ENCODE data around the gene FHIT. TPM values are rescaled to one million over a fixed set of nuclear protein-coding genes. Genes with fewer than 3 reads are reported as not detected.

The FHIT gene
- total and polyA plus RNA-seq, 10 of the 15 experiments (the other 5 are each of a cell fraction or from before 2014, with no cell fraction given): 4.2 to 14.9 (median 9.4) TPM

DNA sequence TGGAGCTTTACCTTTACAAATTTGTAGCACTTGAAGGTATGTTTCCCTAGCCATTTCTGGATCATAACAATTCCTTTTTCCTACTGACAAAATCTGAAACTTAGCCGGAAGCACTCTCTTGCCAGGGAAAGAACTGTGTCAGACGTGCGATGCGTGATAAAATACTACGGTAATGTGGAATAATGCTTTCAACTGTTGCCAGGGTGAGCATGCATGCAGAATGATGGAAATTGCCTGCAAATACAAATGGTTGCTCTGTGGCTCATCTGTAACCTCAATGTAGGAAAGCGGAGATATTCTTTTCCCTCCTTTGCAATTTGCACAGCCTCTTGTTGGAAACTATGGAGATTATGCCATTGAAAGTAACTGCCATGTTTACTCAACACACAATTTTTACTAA lies 1464.9 kb downstream of the FHIT start (continued):
- TF ChIP-seq POLR2AphosphoS2 (IDR thresholded peaks at IDR 0.05; ENCODE audit: low read depth, low read length) (no peak), NFIC (IDR thresholded peaks at IDR 0.05; ENCODE audit: low read depth, low read length) (no peak), SIX5 (IDR thresholded peaks at IDR 0.05; ENCODE audit: low read depth, low read length, severe bottlenecking) (no peak), TARDBP (IDR thresholded peaks at IDR 0.05; ENCODE audit: borderline replicate concordance) (no peak), JUND (IDR thresholded peaks at IDR 0.05; ENCODE audit: low read depth, low read length) (no peak), YBX1 (IDR thresholded peaks at IDR 0.05) (no peak)
- TF ChIP-seq, protein P1, sequence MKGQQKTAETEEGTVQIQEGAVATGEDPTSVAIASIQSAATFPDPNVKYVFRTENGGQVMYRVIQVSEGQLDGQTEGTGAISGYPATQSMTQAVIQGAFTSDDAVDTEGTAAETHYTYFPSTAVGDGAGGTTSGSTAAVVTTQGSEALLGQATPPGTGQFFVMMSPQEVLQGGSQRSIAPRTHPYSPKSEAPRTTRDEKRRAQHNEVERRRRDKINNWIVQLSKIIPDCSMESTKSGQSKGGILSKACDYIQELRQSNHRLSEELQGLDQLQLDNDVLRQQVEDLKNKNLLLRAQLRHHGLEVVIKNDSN (IDR thresholded peaks at IDR 0.05; ENCODE audit: borderline replicate concordance, extremely low read length, insufficient read depth, low read depth, low read length): no peak

DNA sequence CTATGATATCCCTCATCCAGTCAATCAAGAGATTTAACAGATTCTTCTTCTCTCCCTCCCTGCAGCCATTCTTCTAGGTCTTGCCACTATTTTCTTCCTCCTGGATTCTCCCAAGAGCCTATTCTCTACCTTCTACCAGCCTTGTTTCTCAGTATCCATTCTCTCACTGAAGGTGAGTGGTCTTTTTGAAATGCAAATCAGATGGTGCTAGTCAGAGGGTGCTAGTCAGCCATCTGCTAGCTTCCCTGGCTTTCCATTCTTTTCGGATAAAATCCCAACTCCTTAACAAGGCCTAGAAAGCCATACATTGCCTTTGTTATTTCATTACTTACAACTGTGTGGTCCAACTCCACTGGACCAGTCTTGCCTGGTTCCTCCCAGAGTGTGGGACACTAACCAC lies 1467.1 kb downstream of the FHIT start:
- Histone ChIP-seq H3K79me2 (ENCODE audit: control insufficient read depth, insufficient read depth, low read length) (no peaks in the 10 kb centered on the region), H3K36me3 (ENCODE audit: control insufficient read depth in 2 of 2, insufficient read depth in 2 of 2, low read length in 1 of 2) (no peaks in the 10 kb centered on the region), H3K9me3 (replicated peaks; ENCODE audit: control insufficient read depth, insufficient read depth, low read length) (no peaks in the 10 kb centered on the region), H3K4me3 (no peak overlapping the region), H3K9ac (ENCODE audit: control insufficient read depth, insufficient read depth, low read length) (no peak overlapping the region), H2AFZ (ENCODE audit: control insufficient read depth, low read depth, low read length) (no peak overlapping the region), H3K27me3 (replicated peaks in 1 of 2; ENCODE audit: control insufficient read depth in 2 of 2, insufficient read depth in 2 of 2, low read length in 1 of 2) (no peaks in the 10 kb centered on the region), H3K27ac (ENCODE audit: control insufficient read depth, insufficient read depth) (no peak overlapping the region), H4K20me1 (ENCODE audit: control insufficient read depth, insufficient read depth) (no peaks in the 10 kb centered on the region), H3K4me2 (ENCODE audit: control insufficient read depth, insufficient read depth) (no peak overlapping the region), H3K4me1 (ENCODE audit: control insufficient read depth, insufficient read depth, low read length) (peaks cover 8% of the 10 kb centered on the region)
- ChIA-PET RAD21 (ENCODE audit: unreplicated experiment) (no interaction called here), CTCF (interaction anchor here (0.8 kb wide), 1 partner anchor 24 kb away, joined by 3 read pairs; no protein-coding TSS in a partner anchor), SMC1A (ENCODE audit: uncharacterized antibody, unreplicated experiment) (no interaction called here), POLR2A (no interaction called here)
- in situ Hi-C loops (cut with MboI) (no loop called here), intact Hi-C loops (cut with micrococcal nuclease; ENCODE audit: unreplicated experiment) (no loop called here)
- 89% methylated on average over 1 of the region's 1 CpG for WGBS (ENCODE audit: insufficient coverage, insufficient replicate concordance, low lambda C conversion rate, missing lambda C conversion rate)
- TF ChIP-seq CBX3 (IDR thresholded peaks at IDR 0.05; ENCODE audit: borderline replicate concordance, low read depth) (no peak), RELA (IDR thresholded peaks at IDR 0.05; ENCODE audit: borderline replicate concordance, partially characterized antibody) (no peak), HCFC1 (IDR thresholded peaks at IDR 0.05; ENCODE audit: low read length) (no peak), NFYA (IDR thresholded peaks at IDR 0.05; ENCODE audit: borderline replicate concordance, low read depth, low read length) (no peak), TARDBP (IDR thresholded peaks at IDR 0.05; ENCODE audit: borderline replicate concordance) (no peak), CHD4 (IDR thresholded peaks at IDR 0.05) (no peak), MEF2A (IDR thresholded peaks at IDR 0.05; ENCODE audit: insufficient read depth, low read depth, low read length) (no peak)
- TF ChIP-seq, protein P2, sequence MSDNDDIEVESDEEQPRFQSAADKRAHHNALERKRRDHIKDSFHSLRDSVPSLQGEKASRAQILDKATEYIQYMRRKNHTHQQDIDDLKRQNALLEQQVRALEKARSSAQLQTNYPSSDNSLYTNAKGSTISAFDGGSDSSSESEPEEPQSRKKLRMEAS (IDR thresholded peaks at IDR 0.05; ENCODE audit: low read depth, low read length): no peak
- TF ChIP-seq, protein P3, sequence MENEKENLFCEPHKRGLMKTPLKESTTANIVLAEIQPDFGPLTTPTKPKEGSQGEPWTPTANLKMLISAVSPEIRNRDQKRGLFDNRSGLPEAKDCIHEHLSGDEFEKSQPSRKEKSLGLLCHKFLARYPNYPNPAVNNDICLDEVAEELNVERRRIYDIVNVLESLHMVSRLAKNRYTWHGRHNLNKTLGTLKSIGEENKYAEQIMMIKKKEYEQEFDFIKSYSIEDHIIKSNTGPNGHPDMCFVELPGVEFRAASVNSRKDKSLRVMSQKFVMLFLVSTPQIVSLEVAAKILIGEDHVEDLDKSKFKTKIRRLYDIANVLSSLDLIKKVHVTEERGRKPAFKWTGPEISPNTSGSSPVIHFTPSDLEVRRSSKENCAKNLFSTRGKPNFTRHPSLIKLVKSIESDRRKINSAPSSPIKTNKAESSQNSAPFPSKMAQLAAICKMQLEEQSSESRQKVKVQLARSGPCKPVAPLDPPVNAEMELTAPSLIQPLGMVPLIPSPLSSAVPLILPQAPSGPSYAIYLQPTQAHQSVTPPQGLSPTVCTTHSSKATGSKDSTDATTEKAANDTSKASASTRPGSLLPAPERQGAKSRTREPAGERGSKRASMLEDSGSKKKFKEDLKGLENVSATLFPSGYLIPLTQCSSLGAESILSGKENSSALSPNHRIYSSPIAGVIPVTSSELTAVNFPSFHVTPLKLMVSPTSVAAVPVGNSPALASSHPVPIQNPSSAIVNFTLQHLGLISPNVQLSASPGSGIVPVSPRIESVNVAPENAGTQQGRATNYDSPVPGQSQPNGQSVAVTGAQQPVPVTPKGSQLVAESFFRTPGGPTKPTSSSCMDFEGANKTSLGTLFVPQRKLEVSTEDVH (IDR thresholded peaks at IDR 0.05; ENCODE audit: low read depth, partially characterized antibody): no peak
- TF ChIP-seq, protein P4, sequence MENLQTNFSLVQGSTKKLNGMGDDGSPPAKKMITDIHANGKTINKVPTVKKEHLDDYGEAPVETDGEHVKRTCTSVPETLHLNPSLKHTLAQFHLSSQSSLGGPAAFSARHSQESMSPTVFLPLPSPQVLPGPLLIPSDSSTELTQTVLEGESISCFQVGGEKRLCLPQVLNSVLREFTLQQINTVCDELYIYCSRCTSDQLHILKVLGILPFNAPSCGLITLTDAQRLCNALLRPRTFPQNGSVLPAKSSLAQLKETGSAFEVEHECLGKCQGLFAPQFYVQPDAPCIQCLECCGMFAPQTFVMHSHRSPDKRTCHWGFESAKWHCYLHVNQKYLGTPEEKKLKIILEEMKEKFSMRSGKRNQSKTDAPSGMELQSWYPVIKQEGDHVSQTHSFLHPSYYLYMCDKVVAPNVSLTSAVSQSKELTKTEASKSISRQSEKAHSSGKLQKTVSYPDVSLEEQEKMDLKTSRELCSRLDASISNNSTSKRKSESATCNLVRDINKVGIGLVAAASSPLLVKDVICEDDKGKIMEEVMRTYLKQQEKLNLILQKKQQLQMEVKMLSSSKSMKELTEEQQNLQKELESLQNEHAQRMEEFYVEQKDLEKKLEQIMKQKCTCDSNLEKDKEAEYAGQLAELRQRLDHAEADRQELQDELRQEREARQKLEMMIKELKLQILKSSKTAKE (IDR thresholded peaks at IDR 0.05; ENCODE audit: low read depth, poor library complexity, severe bottlenecking): no peak
- no peak for ATAC-seq
- FAIRE-seq: no peak
- DNase-seq (ENCODE audit: low read depth, low spot score): no peak
- no TSS peak for BruUV-seq (replicated peaks)
